ENCODE data around the gene TOMM5. TPM values are rescaled to one million over a fixed set of nuclear protein-coding genes. Genes with fewer than 3 reads are reported as not detected.
A peak's percentile ranks its signal among the peaks of the same experiment; 100 is the strongest.

The TOMM5 gene
- total and polyA plus RNA-seq, 2 of the 13 experiments (the other 11 are each of a cell fraction or from before 2014, with no cell fraction given) = 147 to 315 TPM

DNA sequence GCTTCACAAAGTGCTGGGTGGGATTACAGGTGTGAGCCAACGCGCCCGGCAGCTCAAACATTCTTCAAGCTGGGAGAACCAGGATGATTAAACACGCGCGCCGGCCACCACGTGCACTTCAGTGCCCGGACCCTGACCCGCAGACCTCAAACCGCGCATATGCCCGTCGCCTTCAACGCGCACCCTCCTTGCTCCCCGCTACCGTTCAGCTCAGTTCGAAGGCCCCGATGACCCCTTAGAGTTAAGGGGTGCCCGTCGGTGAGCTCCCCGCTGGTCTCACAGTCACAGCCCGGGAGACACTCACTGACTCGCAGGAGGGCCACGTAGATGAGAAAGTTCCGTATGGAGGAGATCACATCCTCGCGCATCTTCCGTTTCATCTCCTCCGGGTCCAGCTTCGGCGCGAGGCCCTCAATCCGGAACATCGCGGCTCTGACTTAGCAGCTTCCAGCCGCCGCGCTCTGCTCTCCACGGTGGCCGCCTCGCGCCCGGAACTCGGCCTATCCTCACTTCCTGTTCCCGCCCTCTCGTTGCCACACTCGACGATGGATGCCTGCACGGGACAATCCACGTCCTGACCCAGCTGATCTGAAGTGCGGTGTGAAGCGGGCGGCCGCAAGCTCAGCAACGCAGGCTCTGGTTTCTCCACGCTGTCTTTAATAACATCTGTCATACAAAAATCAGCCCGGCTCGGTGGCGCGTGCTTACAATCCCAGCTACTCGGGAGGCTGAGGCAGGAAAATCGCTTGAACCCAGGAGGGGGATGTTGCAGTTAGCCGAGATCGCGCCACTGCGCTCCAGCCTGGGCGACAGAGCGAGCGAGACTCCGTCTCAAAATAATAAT is at the start of gene TOMM5 (continued):
- TF ChIP-seq, protein P1, sequence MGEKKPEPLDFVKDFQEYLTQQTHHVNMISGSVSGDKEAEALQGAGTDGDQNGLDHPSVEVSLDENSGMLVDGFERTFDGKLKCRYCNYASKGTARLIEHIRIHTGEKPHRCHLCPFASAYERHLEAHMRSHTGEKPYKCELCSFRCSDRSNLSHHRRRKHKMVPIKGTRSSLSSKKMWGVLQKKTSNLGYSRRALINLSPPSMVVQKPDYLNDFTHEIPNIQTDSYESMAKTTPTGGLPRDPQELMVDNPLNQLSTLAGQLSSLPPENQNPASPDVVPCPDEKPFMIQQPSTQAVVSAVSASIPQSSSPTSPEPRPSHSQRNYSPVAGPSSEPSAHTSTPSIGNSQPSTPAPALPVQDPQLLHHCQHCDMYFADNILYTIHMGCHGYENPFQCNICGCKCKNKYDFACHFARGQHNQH (CRISPR knock-in tag; IDR thresholded peaks at IDR 0.05) = peak; percentile 80; the same call in 1 of the 2 replicates
- TF ChIP-seq SMARCE1 (IDR thresholded peaks at IDR 0.05; ENCODE audit: borderline replicate concordance) = no peak
- no peak for TF ChIP-seq MBNL3 (CRISPR knock-in tag; conservative IDR thresholded peaks at IDR 0.05)
- TF ChIP-seq SMAD3 (CRISPR knock-in tag; IDR thresholded peaks at IDR 0.05) = peak; percentile 77
- peak; percentile 96 for TF ChIP-seq MYC (CRISPR knock-in tag; IDR thresholded peaks at IDR 0.05; ENCODE audit: borderline replicate concordance)
- TF ChIP-seq, protein P2, sequence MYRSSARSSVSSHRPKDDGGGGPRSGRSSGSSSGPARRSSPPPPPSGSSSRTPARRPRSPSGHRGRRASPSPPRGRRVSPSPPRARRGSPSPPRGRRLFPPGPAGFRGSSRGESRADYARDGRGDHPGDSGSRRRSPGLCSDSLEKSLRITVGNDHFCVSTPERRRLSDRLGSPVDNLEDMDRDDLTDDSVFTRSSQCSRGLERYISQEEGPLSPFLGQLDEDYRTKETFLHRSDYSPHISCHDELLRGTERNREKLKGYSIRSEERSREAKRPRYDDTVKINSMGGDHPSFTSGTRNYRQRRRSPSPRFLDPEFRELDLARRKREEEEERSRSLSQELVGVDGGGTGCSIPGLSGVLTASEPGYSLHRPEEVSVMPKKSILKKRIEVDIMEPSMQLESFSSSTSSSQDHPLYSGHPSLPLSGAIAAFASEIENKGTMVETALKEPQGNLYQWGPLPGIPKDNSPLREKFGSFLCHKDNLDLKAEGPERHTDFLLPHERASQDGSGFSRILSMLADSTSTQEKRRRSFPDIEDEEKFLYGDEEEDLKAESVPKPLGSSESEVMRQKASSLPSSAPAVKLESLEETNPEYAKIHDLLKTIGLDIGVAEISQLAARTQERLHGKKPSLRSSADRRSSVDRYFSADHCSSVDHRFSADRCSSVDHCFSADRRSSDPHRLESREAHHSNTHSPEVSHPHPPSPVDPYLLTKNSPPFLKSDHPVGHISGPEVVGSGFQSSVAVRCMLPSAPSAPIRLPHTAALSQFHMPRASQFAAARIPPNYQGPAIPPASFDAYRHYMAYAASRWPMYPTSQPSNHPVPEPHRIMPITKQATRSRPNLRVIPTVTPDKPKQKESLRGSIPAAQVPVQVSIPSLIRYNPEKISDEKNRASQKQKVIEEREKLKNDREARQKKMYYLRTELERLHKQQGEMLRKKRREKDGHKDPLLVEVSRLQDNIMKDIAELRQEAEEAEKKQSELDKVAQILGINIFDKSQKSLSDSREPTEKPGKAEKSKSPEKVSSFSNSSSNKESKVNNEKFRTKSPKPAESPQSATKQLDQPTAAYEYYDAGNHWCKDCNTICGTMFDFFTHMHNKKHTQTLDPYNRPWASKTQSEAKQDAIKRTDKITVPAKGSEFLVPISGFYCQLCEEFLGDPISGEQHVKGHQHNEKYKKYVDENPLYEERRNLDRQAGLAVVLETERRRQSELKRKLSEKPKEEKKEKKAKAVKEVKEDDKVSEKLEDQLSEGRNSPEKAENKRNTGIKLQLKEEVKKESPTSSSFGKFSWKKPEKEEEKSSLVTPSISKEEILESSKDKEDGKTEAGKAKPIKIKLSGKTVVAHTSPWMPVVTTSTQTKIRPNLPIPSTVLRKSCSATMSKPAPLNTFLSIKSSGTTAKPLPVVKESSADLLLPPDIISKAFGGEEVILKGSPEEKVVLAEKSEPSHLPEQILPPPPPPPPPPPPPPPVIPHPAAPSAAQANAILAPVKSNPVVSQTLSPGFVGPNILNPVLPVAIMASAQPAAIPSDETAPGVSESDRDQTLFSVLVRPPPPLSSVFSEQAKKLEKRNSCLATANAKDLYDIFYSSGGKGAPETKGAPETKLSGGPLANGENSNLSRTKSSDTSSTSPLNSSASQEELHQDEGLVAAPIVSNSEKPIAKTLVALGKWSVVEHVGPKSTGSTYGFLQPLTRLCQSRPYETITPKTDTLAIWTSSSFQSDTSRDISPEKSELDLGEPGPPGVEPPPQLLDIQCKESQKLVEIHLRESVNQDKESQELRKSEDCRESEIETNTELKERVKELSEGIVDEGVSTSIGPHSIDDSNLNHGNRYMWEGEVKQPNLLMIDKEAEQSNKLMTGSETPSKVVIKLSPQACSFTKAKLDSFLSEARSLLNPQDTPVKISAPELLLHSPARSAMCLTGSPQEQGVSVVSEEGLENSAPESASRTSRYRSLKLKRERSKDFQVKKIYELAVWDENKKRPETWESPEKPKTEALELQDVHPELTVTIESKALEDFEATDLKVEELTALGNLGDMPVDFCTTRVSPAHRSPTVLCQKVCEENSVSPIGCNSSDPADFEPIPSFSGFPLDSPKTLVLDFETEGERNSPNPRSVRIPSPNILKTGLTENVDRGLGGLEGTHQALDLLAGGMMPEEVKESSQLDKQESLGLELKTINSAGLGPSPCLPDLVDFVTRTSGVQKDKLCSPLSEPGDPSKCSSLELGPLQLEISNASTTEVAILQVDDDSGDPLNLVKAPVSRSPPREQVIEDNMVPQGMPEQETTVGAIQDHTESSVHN (CRISPR knock-in tag; IDR thresholded peaks at IDR 0.05) = no peak
- no peak for TF ChIP-seq KDM6A (CRISPR knock-in tag; IDR thresholded peaks at IDR 0.05; ENCODE audit: low read depth)
- TF ChIP-seq ZNF619 (CRISPR knock-in tag; IDR thresholded peaks at IDR 0.05) = peak; percentile 48; the same call in 1 of the 2 replicates
- peak in 1 of 2 experiments; percentile 11; a peak in 2 of 4 replicates for TF ChIP-seq NR2F1 (CRISPR knock-in tag; IDR thresholded peaks at IDR 0.05)
- TF ChIP-seq, protein P3, sequence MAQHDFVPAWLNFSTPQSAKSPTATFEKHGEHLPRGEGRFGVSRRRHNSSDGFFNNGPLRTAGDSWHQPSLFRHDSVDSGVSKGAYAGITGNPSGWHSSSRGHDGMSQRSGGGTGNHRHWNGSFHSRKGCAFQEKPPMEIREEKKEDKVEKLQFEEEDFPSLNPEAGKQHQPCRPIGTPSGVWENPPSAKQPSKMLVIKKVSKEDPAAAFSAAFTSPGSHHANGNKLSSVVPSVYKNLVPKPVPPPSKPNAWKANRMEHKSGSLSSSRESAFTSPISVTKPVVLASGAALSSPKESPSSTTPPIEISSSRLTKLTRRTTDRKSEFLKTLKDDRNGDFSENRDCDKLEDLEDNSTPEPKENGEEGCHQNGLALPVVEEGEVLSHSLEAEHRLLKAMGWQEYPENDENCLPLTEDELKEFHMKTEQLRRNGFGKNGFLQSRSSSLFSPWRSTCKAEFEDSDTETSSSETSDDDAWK (CRISPR knock-in tag; IDR thresholded peaks at IDR 0.05) = no peak
- peak; percentile 64 for TF ChIP-seq HMG20B (CRISPR knock-in tag; conservative IDR thresholded peaks at IDR 0.05)
- peak; percentile 98 for TF ChIP-seq SAP130 (CRISPR knock-in tag; IDR thresholded peaks at IDR 0.05; ENCODE audit: low read depth)
- no peak for TF ChIP-seq ZNF484 (CRISPR knock-in tag; IDR thresholded peaks at IDR 0.05; ENCODE audit: borderline replicate concordance, low read depth)
- TF ChIP-seq ERF (CRISPR knock-in tag; IDR thresholded peaks at IDR 0.05) = peak; percentile 94

Measured in HepG2 (cell line).